Thoracic aorta (tissue), 2 donors: ENCODE data around the gene OTOF. TPM values are rescaled to one million over a fixed set of nuclear protein-coding genes. Genes with fewer than 3 reads are reported as not detected.

Experiments used
- ATAC-seq: fragments of 150-250 bp; one replicate; pipeline ENCODE4 v1.8.0; 2017; ENCODE audit warnings: low read depth; ENCODE audit not compliant: insufficient number of reproducible peaks, low FRiP score
- DNase-seq: peaks from one replicate; pipeline ENCODE4 v3.0.0-alpha.2; 2020; ENCODE audit warnings: low spot score
- H3K27ac ChIP-seq, 2 donors: fragments of 200-600 bp; sonication (generic); 1 replicate in 1 of 2; 2 replicates in 1 of 2; pipeline ENCODE4 v1.5.1; 2016; ENCODE audit warnings: mild to moderate bottlenecking in 2 of 2, moderate library complexity in 2 of 2
- H3K27me3 ChIP-seq: fragments of 200-600 bp; sonication (generic); replicated peaks from 2 replicates; pipeline ENCODE4 v1.6.0; 2016; ENCODE audit warnings: mild to moderate bottlenecking; ENCODE audit not compliant: insufficient read depth
- H3K36me3 ChIP-seq: fragments of 200-600 bp; sonication (generic); one replicate; pipeline ENCODE4 v1.5.1; 2016
- H3K4me1 ChIP-seq, 2 donors: fragments of 200-600 bp; sonication (generic); 1 replicate in 1 of 2; 2 replicates in 1 of 2; pipeline versions ENCODE4 v1.5.1 to v1.6.0; 2016; ENCODE audit warnings: low read depth in 2 of 2, mild to moderate bottlenecking in 1 of 2; ENCODE audit not compliant: control insufficient read depth in 1 of 2
- H3K4me3 ChIP-seq: fragments of 200-600 bp; sonication (generic); 2 replicates; pipeline ENCODE4 v1.5.1; 2016; ENCODE audit warnings: mild to moderate bottlenecking
- H3K9me3 ChIP-seq: fragments of 200-600 bp; sonication (generic); 2 replicates; pipeline ENCODE4 v1.5.1; 2016
- CTCF ChIP-seq: fragments of 200-600 bp; sonication (generic); IDR thresholded peaks from one replicate; pipeline ENCODE4 v1.5.1; 2019; ENCODE audit warnings: antibody characterized with exemption
- total RNA-seq, 2 donors: library from RNA; depleted of rRNA; stranded (reverse); fragments of >200 nt; gene quantifications; one replicate each; pipeline versions ENCODE4 v1.1.0 to v1.2.3, GENCODE V29; 2016

Gene OTOF
- total RNA-seq, 2 donors from 2014 or later: 0.28 TPM; not detected in 1

DNA sequence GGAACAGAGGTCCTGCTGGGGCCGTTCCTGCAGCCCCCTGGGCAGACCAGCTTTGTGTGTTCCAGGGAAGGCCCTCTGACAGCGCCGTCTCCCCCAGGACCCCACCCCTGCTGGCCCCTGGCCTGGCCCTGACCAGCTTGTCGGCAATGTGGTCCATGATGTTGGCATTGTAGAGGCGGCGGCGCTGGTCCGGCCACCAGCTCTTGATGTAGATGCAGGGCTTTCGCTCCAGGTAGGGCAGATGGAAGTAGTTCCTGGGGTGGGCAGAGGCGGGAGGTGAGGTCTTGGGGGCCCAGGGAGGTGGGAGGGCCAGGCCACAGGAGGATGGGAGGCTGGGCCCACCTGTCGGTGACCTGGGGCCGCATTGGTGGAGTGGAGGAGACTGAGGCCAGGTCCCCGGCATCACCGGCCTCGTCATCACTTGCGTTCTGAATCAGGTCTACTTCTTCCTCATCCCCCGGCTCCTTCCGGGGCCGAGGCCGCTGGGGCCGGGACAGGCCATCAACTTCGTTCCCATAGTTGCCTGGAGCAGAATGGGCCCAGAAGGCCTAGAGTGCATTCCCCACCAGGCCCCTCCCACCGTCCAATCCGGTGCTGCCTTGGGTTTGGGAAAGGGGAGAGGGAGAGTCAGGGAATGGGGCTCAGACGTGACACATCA, 1.3 kb upstream of the OTOF start:
- no peak for TF ChIP-seq CTCF
- Histone ChIP-seq H3K27ac (no peak overlapping the region), H3K36me3 (no peaks in the 10 kb centered on the region), H3K4me3 (no peak overlapping the region), H3K4me1 (no peaks in the 10 kb centered on the region), H3K27me3 (no peaks in the 10 kb centered on the region), H3K9me3 (no peaks in the 10 kb centered on the region)
- ATAC-seq (no peak), DNase-seq (no peak)

- H3K9me3 ChIP-seq: no peaks in the 10 kb centered on the region
Observed at GRCh38 chr2:26478366-26478765, 442 bp upstream of the OTOF start.

DNA sequence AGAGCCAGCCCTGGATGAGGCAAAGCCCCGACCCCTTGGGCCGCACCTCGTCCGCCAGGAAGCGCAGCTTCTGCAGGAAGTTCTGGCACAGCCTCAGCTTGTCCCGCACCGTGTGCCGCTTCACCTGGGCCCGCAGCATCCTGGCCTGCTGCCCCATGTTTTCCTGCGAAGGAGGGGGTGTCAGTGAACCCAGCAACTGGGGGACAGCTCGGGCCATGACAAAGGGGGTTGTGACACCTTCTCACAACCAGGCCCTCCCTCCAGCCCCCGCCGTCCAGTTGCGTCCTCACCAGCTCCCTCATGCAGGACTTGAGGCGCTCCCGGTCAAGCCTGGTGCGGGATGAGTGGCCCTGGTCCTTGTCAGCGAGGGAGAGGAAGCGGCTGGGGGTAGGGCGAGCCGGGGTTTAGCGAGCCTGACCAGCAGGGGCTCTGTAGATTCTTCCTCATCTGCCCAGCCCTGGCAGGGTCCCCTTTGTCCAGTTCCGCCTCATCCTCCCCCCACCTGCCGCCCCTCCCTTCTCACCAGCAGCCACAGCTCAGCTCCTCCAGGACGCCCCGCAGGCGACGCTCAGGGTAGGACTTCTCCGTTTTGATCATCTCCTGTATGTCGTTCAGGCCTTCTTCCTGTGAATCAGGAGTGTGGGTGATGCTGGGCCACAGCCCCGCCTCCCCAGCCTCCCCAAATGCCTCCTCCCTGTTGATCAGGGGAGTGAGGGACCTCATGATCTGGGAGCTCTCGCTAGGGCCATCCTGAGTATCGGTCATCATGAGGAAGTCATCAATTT, 606 bp downstream of the OTOF start:
- no peaks in the 10 kb centered on the region for H3K9me3 ChIP-seq
- no peak for DNase-seq
- no peak overlapping the region for H3K4me3 ChIP-seq
- H3K36me3 ChIP-seq: no peaks in the 10 kb centered on the region
- no peak for ATAC-seq
- H3K4me1 ChIP-seq: no peaks in the 10 kb centered on the region
- no peak for TF ChIP-seq CTCF
- H3K27ac ChIP-seq: no peak overlapping the region
- H3K27me3 ChIP-seq: no peaks in the 10 kb centered on the region

More at GRCh38 chr2:26478366-26478765, 442 bp upstream of the OTOF start:
- no peaks in the 10 kb centered on the region for H3K4me1 ChIP-seq
- H3K4me3 ChIP-seq: no peak overlapping the region
- DNase-seq (no peak), ATAC-seq (no peak)
- no peaks in the 10 kb centered on the region for H3K27me3 ChIP-seq
- TF ChIP-seq CTCF: no peak
- no peaks in the 10 kb centered on the region for H3K36me3 ChIP-seq
- no peak overlapping the region for H3K27ac ChIP-seq

DNA sequence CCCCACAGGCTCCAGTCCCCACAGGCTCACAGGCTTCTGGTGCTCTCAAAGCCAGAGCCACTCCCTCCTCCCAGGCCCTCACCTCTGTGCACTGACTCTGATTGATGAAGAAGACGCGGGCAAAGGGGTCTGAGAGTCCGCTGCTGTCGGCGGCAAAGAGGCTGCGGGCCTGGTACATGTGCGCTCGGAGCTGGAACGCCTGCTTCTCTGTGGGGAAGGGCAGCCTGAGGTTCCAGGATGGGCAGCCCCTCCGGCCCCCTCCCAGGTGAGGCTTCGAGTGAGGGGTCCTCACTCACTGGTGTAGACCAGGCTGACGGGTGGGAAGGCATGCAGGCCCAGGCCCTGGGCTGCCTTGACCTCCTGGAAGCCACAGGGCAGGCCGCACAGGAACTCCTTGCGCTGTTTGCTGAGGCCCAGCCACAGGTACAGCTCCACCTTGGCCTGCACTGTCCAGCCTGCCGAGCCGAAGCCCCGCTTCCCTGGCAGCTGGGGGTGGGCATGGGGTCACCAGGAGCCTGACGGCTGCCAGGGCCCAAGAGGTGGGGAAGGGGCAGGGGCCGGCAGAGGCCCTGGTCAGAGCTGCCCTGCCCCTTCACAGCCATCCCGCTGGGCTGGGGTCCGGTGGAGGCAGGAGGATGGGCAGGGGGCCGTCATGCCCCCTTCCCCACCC, 2.0 kb downstream of the OTOF start:
- no peak overlapping the region for H3K4me3 ChIP-seq
- no peaks in the 10 kb centered on the region for H3K27me3 ChIP-seq
- H3K9me3 ChIP-seq: no peaks in the 10 kb centered on the region
- no peak overlapping the region for H3K27ac ChIP-seq
- ATAC-seq: no peak
- H3K36me3 ChIP-seq: no peaks in the 10 kb centered on the region
- no peak for TF ChIP-seq CTCF
- H3K4me1 ChIP-seq: no peaks in the 10 kb centered on the region
- DNase-seq: no peak

- ATAC-seq: no peak
- no peak for TF ChIP-seq CTCF
Observed at GRCh38 chr2:26475037-26475436, 2.9 kb downstream of the OTOF start.

More at GRCh38 chr2:26475037-26475436, 2.9 kb downstream of the OTOF start:
- Histone ChIP-seq H3K9me3 (no peaks in the 10 kb centered on the region), H3K4me3 (no peak overlapping the region), H3K27me3 (no peaks in the 10 kb centered on the region), H3K36me3 (no peaks in the 10 kb centered on the region), H3K4me1 (no peaks in the 10 kb centered on the region), H3K27ac (no peak overlapping the region)
- DNase-seq: no peak
